Psoas muscle (tissue), 8 donors: ENCODE measurements around the gene FXYD4. TPM values are rescaled to one million over a fixed set of nuclear protein-coding genes. Genes with fewer than 3 reads are reported as not detected.

Experiments used
- ATAC-seq, 4 donors: fragments of 200-7000 bp; cut with Tn5 transposase; one replicate each; pipeline ENCODE4 v1.9.1; 2020; ENCODE audit warnings: moderate library complexity in 3 of 4, mild to moderate bottlenecking in 2 of 4
- DNase-seq, 2 donors: peaks; one replicate each; pipeline ENCODE4 v3.0.0-alpha.2; 2020
- H3K27ac ChIP-seq: fragments of 200-600 bp; one replicate; pipeline ENCODE4 v1.8.0; 2022
- H3K27me3 ChIP-seq, 3 donors: fragments of 200-600 bp in 1 of 3; one replicate each; pipeline versions ENCODE4 v1.6.1 to v1.8.0; 2013 to 2022; ENCODE audit warnings: low read length in 2 of 3, mild to moderate bottlenecking in 2 of 3, moderate library complexity in 1 of 3; ENCODE audit not compliant: insufficient read depth in 3 of 3
- H3K36me3 ChIP-seq, 2 donors: fragments of 200-600 bp in 1 of 2; one replicate each; pipeline versions ENCODE4 v1.6.1 to v1.8.0; 2013 to 2022; ENCODE audit warnings: low read depth in 1 of 2, mild to moderate bottlenecking in 1 of 2, moderate library complexity in 1 of 2; ENCODE audit not compliant: insufficient read depth in 1 of 2
- H3K4me1 ChIP-seq: fragments of 200-600 bp; one replicate; pipeline ENCODE4 v1.8.0; 2022
- H3K4me3 ChIP-seq: fragments of 200-600 bp; one replicate; pipeline ENCODE4 v1.8.0; 2022; ENCODE audit warnings: mild to moderate bottlenecking
- H3K9me3 ChIP-seq: fragments of 200-600 bp; one replicate; pipeline ENCODE4 v1.8.0; 2022
- WGBS, 3 donors: extraction: QIAGEN DNeasy Blood & Tissue Kit; methylation state at CpG; one replicate each; pipeline versions ENCODE4 v1.1.6 to v1.1.7; 2013; 5-methylcytosine and 5-hydroxymethylcytosine counted together
- intact Hi-C, 2 donors: fragments of 100-400 bp; cut with DNase I; formaldehyde crosslinking; loops; one replicate each; pipeline versions ENCODE4 v1.11.0 to v1.14.2; 2022
- polyA plus RNA-seq, 3 donors: library from polyadenylated mRNA; stranded (reverse); fragments of 200-250 nt; gene quantifications; one replicate each; pipeline ENCODE4 v1.2.3, GENCODE V29; 2013
- total RNA-seq, 4 donors: library from RNA; stranded (reverse); fragmentation: NEBNext Ultra II Directional in 2 of 4; extraction: Animal tissue kit (Norgen Biotek cat#: 25700) in 2 of 4; gene quantifications; one replicate each; pipeline versions ENCODE4 v1.2.1 to v1.2.4, GENCODE V29; 2021 to 2023
- TF ChIP-seq, protein P1 (sequence below): fragments of 200-600 bp; IDR thresholded peaks from one replicate; pipeline ENCODE4 v1.8.0; 2022; ENCODE audit warnings: antibody characterized with exemption
- donor health status: healthy with polysubstance abuse.
- donor health status: DM: no; HTN: no; CAD: no; lungs with moderate emphysema.
- donor health status: Bipolar disorder and iron deficiency.
- donor health status: healthy.
- donor health status: DM: yes; HTN: yes; CAD: no.
- donor health status: DM: no; HTN: no; CAD: no.
- donor health status: DM: no; HTN: no; CAD: no.
- donor health status: DM: yes; HTN: yes; CAD: no.

FXYD4 gene
- total and polyA plus RNA-seq, 7 donors = 0.18 to 3.0 (median 0.74) TPM; not detected in 4

DNA sequence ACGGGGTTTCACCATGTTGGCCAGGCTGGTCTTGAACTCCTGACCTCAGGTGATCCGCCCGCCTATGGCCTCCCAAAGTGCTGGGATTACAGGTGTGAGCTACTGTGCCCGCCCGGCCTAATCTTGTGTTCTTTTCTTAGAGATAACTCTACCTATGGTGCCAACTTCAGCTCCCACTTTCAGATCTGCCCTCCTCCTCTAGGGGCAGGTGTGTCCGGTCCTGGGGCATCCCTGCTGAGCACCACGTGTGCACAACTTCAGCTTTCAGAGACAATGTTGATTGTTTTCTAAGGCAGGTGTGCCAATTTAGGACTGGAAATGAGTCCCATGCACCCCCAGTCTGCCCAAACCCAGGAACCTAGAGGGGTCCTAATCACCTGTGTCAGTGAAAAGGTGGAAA lies 18.5 kb upstream of the FXYD4 start:
- 64 to 70% (median 64%) methylated on average over 7 of the region's 7 CpGs for WGBS, 3 donors
- ATAC-seq (no peak), DNase-seq (peak in 1 of 2 donors; percentile 15)
- intact Hi-C loops = no loop called here
- H3K4me3 ChIP-seq = no peak overlapping the region
- no peaks in the 10 kb centered on the region for H3K36me3 ChIP-seq
- TF ChIP-seq, protein P1, sequence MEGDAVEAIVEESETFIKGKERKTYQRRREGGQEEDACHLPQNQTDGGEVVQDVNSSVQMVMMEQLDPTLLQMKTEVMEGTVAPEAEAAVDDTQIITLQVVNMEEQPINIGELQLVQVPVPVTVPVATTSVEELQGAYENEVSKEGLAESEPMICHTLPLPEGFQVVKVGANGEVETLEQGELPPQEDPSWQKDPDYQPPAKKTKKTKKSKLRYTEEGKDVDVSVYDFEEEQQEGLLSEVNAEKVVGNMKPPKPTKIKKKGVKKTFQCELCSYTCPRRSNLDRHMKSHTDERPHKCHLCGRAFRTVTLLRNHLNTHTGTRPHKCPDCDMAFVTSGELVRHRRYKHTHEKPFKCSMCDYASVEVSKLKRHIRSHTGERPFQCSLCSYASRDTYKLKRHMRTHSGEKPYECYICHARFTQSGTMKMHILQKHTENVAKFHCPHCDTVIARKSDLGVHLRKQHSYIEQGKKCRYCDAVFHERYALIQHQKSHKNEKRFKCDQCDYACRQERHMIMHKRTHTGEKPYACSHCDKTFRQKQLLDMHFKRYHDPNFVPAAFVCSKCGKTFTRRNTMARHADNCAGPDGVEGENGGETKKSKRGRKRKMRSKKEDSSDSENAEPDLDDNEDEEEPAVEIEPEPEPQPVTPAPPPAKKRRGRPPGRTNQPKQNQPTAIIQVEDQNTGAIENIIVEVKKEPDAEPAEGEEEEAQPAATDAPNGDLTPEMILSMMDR = no peak
- H3K27ac ChIP-seq = no peak overlapping the region
- peaks cover 0 to 12% (median 0%) of the 10 kb centered on the region in 3 donors for H3K27me3 ChIP-seq
- no peaks in the 10 kb centered on the region for H3K4me1 ChIP-seq
- no peaks in the 10 kb centered on the region for H3K9me3 ChIP-seq

DNA sequence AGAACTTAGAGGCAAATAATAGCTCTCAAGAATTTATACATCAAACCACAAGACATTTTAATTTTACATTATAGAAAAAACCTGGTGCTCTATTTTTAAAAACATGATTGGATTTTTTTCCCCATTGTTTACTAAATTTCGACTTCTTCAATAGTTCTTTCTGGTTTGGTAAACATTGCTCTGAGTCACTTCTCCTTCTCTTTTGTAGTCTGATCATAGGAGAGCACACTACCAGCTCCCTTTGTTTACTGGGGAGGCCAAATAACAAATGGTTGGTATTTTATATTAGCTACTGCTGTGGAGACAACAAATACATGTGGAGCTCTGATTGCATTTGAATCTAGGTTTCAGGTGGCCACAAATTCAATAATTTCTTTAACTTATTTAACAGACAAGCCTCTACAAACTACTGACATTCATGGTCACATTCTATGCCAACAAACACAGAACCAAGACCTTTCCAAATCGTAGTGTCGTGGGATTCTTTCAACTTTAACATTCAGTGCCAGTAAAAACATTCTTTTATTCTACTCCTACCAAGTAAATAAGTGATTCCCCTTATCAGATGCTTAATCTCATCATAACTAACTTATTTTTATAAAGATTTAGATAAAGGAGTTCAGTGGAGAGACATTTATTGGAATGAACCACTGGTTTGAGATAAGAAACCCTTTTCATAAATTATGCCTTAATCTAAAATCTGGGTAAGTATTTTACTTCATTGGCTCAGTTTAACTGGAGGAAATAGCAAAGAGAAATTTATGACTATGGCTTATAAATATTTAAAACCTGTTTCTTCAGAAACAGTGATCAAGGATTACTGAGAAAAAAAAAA lies 17.7 kb upstream of the FXYD4 start:
- Histone ChIP-seq H3K36me3 (no peaks in the 10 kb centered on the region), H3K9me3 (no peaks in the 10 kb centered on the region), H3K4me1 (no peaks in the 10 kb centered on the region), H3K27ac (no peak overlapping the region), H3K4me3 (no peak overlapping the region), H3K27me3 (peaks cover 0 to 12% (median 0%) of the 10 kb centered on the region in 3 donors)
- WGBS, 3 donors = 34 to 46% (median 38%) methylated on average over 3 of the region's 3 CpGs
- TF ChIP-seq, protein P1 = no peak
- DNase-seq (no peak), ATAC-seq (no peak)
- intact Hi-C loops = no loop called here

DNA sequence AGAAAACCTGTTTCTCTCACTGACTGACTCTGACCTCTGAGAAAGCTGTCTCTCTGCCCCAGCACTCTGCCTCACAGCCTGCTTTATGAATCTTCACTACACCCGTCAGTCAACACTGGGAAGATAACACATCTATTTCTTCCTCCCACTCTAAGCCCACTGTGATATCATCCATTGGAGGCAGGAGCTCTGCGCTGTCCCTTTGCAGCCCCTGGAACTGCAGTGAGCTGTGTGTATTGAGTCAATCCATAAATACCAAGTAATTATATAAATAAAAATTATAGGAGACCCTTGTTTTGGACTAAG lies 17.2 kb upstream of the FXYD4 start:
- Histone ChIP-seq H3K27me3 (peaks cover 0 to 12% (median 0%) of the 10 kb centered on the region in 3 donors), H3K4me1 (no peaks in the 10 kb centered on the region), H3K4me3 (no peak overlapping the region), H3K9me3 (no peaks in the 10 kb centered on the region), H3K27ac (no peak overlapping the region), H3K36me3 (no peaks in the 10 kb centered on the region)
- DNase-seq (no peak), ATAC-seq (no peak)
- intact Hi-C loops = no loop called here
- 74 to 87% (median 87%) methylated on average over 2 of the region's 2 CpGs for WGBS, 3 donors
- TF ChIP-seq, protein P1 = no peak

DNA sequence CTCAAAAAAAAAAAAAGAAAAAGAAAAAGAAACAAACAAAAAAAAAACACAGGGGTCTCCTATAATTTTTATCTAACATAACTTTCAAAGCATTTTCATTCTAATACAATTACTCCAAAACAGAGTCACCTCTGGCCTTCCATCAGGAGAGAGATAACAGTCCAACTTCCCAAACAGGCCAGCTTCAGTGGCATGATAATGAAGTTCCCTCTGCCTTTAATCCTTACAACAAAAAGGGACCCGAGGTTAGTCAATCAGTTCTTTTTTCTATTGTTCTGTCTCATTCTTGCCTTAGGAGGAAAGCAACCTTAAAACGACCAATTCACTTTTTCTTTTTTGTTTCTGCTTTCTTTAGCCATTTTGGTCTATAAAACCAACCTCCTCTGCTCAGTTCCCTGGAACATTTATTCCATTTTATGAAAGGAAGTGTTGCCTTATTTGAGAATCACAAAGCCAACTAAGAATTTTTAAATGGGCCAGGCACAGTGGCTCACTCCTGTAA lies 16.5 kb upstream of the FXYD4 start:
- H3K27me3 ChIP-seq = peaks cover 0 to 10% (median 0%) of the 10 kb centered on the region in 3 donors
- ATAC-seq = no peak
- no peaks in the 10 kb centered on the region for H3K36me3 ChIP-seq
- 14 to 25% (median 22%) methylated on average over 2 of the region's 2 CpGs for WGBS, 3 donors
- TF ChIP-seq, protein P1 = no peak
- intact Hi-C loops = no loop called here
- no peaks in the 10 kb centered on the region for H3K4me1 ChIP-seq
- no peak overlapping the region for H3K27ac ChIP-seq
- no peak overlapping the region for H3K4me3 ChIP-seq
- no peaks in the 10 kb centered on the region for H3K9me3 ChIP-seq
- DNase-seq = no peak
